Measurements from ENCODE around the gene FBXW7.

The FBXW7 gene

DNA sequence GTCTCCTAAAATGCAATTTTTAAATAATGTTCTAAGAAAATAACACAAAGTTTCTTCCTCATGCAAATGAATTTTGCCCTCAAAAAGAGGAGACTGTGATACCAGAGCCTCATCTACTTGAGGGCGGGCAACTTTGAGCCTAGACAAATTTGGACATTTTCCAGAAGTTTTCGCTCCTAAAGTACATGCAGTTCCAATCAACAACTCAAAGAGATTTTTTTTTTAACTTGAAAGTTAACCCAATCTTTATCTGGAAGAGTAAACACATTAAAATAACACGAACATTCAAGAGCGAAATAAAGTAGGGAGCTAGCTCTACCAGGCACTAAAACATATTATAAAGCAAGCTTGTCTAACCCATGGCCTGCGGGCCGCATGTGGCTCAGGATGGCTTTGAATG is 29.4 kb upstream of the FBXW7 start:
- no peak for DNase-seq (ENCODE audit: low read depth)
- H3K4me3 ChIP-seq (replicated peaks; ENCODE audit: low read depth, low read length): no peak overlapping the region
- TF ChIP-seq, protein P1, sequence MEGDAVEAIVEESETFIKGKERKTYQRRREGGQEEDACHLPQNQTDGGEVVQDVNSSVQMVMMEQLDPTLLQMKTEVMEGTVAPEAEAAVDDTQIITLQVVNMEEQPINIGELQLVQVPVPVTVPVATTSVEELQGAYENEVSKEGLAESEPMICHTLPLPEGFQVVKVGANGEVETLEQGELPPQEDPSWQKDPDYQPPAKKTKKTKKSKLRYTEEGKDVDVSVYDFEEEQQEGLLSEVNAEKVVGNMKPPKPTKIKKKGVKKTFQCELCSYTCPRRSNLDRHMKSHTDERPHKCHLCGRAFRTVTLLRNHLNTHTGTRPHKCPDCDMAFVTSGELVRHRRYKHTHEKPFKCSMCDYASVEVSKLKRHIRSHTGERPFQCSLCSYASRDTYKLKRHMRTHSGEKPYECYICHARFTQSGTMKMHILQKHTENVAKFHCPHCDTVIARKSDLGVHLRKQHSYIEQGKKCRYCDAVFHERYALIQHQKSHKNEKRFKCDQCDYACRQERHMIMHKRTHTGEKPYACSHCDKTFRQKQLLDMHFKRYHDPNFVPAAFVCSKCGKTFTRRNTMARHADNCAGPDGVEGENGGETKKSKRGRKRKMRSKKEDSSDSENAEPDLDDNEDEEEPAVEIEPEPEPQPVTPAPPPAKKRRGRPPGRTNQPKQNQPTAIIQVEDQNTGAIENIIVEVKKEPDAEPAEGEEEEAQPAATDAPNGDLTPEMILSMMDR (IDR thresholded peaks at IDR 0.05; ENCODE audit: low read length, missing control alignments): no peak

DNA sequence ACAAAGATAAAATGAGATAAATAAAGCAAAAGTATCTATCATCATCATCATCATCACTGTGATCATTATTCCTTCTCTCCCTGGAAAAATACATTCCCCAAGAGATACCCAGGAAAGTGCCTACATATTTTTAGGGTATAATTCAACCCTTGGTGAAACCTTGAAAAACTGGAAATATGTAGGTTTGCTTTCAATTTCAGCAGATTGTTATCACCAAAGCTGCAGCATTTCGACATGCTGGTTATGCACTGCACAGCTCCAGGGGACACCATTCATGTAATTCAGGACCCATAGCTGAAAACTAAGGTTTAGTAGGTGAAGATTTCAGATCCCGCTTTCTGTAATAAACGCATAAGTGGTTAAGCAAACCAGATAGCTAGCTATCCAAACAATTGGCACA is 28.4 kb upstream of the FBXW7 start:
- no peak overlapping the region for H3K4me3 ChIP-seq (replicated peaks; ENCODE audit: low read depth, low read length)
- TF ChIP-seq, protein P1 (IDR thresholded peaks at IDR 0.05; ENCODE audit: low read length, missing control alignments): no peak
- DNase-seq (ENCODE audit: low read depth): no peak

- TF ChIP-seq, protein P1 (IDR thresholded peaks at IDR 0.05; ENCODE audit: low read length, missing control alignments): no peak
- H3K4me3 ChIP-seq (replicated peaks; ENCODE audit: low read depth, low read length): no peak overlapping the region
- DNase-seq (ENCODE audit: low read depth): no peak
Observed at GRCh38 chr4:152563209-152563608, 27.3 kb upstream of the FBXW7 start.

- DNase-seq (ENCODE audit: low read depth): no peak
- TF ChIP-seq, protein P1 (IDR thresholded peaks at IDR 0.05; ENCODE audit: low read length, missing control alignments): no peak
- H3K4me3 ChIP-seq (replicated peaks; ENCODE audit: low read depth, low read length): no peak overlapping the region
Observed at GRCh38 chr4:152559641-152560040, 23.7 kb upstream of the FBXW7 start.

DNA sequence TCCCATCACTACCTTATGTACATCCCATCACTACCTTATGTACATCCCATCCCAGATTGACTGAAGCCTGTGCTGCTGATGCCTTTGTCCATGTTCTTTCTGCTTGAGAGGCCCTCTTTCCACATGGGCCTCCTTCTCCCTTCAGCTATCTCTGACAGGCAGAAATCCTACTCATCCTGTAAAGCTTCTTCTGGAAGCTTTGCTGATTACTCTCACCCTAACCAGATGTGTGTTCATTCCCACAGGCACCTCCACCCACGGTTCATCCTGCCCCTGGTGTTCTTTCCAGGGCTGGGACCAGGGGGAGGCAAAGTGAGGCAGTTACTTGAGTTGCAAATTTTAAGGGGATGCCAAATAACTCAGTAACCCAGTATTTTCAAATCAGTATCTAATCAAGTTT is 22.5 kb upstream of the FBXW7 start:
- TF ChIP-seq, protein P1 (IDR thresholded peaks at IDR 0.05; ENCODE audit: low read length, missing control alignments): no peak
- no peak overlapping the region for H3K4me3 ChIP-seq (replicated peaks; ENCODE audit: low read depth, low read length)
- DNase-seq (ENCODE audit: low read depth): no peak

DNA sequence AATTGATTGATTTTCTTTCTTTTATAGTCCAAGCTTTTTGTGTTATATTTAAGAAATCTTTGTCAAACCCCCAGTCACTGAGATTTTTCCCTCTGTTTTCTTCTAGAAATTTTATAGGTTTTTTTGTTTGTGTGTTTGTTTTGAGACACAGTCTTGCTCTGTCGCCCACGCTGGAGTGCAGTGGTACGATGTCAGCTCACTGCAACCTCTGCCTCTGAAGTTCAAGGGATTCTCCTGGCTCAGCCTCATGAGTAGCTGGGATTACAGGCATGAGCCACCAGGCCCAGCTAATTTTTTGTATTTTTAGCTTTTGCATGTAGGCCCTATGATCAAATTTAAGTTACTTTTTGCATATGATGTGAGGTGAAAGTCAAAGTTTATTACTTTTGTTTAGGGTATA is 20.9 kb upstream of the FBXW7 start:
- TF ChIP-seq, protein P1 (IDR thresholded peaks at IDR 0.05; ENCODE audit: low read length, missing control alignments): no peak
- DNase-seq (ENCODE audit: low read depth): no peak
- no peak overlapping the region for H3K4me3 ChIP-seq (replicated peaks; ENCODE audit: low read depth, low read length)

DNA sequence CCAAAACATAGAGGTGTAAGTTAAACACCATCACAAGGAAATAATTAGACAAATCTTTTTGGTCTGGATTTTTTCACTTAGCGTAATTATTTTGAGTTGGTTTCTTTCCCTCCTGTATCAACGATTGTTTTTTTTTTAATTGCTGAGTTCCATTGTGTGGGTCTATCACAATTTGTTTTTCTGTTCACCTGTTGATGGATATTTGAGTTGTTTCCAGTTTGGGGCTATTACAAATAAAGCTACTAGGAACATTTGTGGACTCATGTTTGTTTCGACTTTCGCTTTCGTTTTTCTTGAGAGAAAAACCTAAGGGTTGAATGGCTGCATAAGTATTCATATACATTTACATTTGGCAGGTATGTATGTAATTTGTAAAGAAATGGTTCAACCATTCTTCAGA is 20.4 kb upstream of the FBXW7 start:
- TF ChIP-seq, protein P1 (IDR thresholded peaks at IDR 0.05; ENCODE audit: low read length, missing control alignments): no peak
- H3K4me3 ChIP-seq (replicated peaks; ENCODE audit: low read depth, low read length): no peak overlapping the region
- no peak for DNase-seq (ENCODE audit: low read depth)

Data from fibroblast of pulmonary artery (primary cell).